ENCODE measurements around the gene DAPK1. TPM values are rescaled to one million over a fixed set of nuclear protein-coding genes. Genes with fewer than 3 reads are reported as not detected.

Gene DAPK1
- total RNA-seq, 4 donors from 2014 or later: 5.4 to 13.4 (median 9.8) TPM

DNA sequence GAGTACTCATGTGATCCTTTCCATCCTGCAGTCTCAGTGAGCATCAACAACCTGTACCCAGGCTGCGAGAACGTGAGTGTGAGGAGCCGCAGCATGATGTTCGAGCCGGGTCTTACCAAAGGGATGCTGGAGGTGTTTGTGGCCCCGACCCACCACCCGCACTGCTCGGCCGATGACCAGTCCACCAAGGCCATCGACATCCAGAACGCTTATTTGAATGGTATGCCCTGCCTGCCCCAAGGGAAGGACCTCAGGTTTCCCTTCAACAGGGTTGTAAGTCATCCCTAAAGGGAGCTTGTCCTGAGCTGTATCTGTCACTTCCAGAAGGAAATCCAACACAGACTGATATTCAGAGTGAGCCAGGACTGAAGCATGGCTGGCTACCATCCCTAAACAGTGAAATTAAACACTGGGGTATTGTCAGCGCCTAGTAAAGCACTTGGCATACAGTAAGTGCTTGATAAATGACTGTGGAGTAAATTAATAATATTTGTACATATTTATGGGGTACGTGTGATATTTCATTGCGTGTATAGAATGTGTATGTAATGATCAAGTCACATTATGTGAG lies 188.9 kb downstream of the DAPK1 start:
- H3K4me1 ChIP-seq: peaks cover 8% of the 10 kb centered on the region
- peaks cover 3% of the 10 kb centered on the region for H3K36me3 ChIP-seq
- no peak for DNase-seq (ENCODE audit: low spot score in 2 of 2)
- H3K4me3 ChIP-seq: no peak overlapping the region
- peak overlapping the region; percentile 47 for H3K27ac ChIP-seq
- H3K27me3 ChIP-seq: no peaks in the 10 kb centered on the region
- no peak for TF ChIP-seq POLR2AphosphoS5 (IDR thresholded peaks at IDR 0.05)
- TF ChIP-seq EP300 (IDR thresholded peaks at IDR 0.05): no peak
- TF ChIP-seq, protein P1, sequence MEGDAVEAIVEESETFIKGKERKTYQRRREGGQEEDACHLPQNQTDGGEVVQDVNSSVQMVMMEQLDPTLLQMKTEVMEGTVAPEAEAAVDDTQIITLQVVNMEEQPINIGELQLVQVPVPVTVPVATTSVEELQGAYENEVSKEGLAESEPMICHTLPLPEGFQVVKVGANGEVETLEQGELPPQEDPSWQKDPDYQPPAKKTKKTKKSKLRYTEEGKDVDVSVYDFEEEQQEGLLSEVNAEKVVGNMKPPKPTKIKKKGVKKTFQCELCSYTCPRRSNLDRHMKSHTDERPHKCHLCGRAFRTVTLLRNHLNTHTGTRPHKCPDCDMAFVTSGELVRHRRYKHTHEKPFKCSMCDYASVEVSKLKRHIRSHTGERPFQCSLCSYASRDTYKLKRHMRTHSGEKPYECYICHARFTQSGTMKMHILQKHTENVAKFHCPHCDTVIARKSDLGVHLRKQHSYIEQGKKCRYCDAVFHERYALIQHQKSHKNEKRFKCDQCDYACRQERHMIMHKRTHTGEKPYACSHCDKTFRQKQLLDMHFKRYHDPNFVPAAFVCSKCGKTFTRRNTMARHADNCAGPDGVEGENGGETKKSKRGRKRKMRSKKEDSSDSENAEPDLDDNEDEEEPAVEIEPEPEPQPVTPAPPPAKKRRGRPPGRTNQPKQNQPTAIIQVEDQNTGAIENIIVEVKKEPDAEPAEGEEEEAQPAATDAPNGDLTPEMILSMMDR (IDR thresholded peaks at IDR 0.05): no peak
- TF ChIP-seq POLR2A (IDR thresholded peaks at IDR 0.05): no peak
- 88% methylated on average over 3 of the region's 14 CpGs for WGBS
- H3K9me3 ChIP-seq: no peaks in the 10 kb centered on the region

DNA sequence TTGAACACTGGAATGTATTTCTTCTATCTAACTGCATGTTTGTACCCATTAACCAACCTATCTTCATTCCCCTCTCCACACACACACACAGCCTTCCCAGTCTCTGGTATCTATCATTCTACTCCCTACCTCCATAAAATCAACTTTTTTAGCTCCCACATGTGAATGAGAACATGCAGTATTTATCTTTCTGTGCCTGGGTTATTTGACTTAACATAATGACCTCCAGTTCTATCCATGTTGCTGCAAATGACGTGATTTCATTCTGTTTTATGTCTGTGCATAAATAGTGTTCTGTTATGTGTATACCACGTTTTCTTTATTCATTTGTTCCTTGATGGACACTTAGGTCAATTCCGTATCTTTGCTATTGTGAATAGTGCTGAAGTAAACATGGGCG lies 189.5 kb downstream of the DAPK1 start:
- Histone ChIP-seq H3K36me3 (no peaks in the 10 kb centered on the region), H3K9me3 (no peaks in the 10 kb centered on the region), H3K27ac (no peak overlapping the region), H3K4me3 (no peak overlapping the region), H3K4me1 (peaks cover 8% of the 10 kb centered on the region), H3K27me3 (no peaks in the 10 kb centered on the region)
- WGBS: 80% methylated on average over 4 of the region's 4 CpGs
- no peak for DNase-seq (ENCODE audit: low spot score in 2 of 2)
- TF ChIP-seq EP300 (IDR thresholded peaks at IDR 0.05): no peak
- TF ChIP-seq, protein P1 (IDR thresholded peaks at IDR 0.05): no peak

DNA sequence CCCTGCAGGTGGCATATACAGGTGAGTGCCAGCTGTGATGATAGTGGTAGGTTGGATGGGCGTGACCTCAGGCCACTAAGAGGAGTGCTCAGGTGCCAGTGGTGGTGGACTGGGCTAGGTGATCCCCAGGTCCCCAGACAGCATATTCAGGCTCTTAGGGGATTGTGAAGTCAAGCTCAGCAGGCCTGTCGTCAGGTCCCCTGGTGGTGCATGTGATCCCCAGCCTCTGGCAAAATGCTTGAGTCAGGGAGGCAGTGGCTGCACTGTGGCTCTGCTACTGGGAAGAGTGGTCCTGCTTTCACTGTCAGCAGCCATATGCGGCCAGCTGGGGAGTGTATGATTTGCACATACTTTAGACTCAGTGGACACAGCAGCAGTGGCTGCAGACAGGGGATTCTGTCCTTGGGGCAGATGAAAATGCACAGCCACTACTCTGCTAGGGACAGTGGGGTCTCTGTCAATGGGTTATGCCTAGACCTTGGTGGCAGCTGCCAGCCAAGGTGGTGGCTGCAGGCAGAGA lies 196.6 kb downstream of the DAPK1 start:
- Histone ChIP-seq H3K27ac (no peak overlapping the region), H3K9me3 (no peaks in the 10 kb centered on the region), H3K4me3 (no peak overlapping the region), H3K36me3 (peaks cover 12% of the 10 kb centered on the region), H3K27me3 (no peaks in the 10 kb centered on the region), H3K4me1 (no peaks in the 10 kb centered on the region)
- no peak for DNase-seq (ENCODE audit: low spot score in 2 of 2)
- no peak for TF ChIP-seq POLR2A (IDR thresholded peaks at IDR 0.05)
- no peak for TF ChIP-seq EP300 (IDR thresholded peaks at IDR 0.05)
- TF ChIP-seq, protein P1 (IDR thresholded peaks at IDR 0.05): no peak
- TF ChIP-seq POLR2AphosphoS5 (IDR thresholded peaks at IDR 0.05): no peak
- WGBS: 90% methylated on average over 2 of the region's 3 CpGs

DNA sequence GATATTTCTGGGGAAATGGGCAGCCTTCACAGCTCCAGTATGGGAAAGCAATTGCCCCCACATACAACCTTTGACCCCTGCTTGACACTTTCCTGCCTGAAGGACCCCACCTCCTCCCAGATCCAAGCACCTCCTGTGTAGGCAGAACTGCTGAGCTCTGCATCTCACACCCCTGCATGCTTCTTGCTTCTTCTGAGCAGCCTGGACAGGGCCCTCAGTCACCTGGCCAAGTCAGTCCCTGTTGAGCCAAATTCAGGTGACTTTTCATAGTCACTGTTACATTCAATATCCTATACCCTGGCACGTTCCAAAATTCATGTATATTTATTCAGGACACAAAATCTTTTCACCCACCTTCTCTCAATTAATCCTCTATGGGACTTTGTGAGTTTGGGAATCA lies 197.9 kb downstream of the DAPK1 start:
- DNase-seq (ENCODE audit: low spot score in 2 of 2): no peak
- H3K27ac ChIP-seq: no peak overlapping the region
- 67% methylated on average over 1 of the region's 1 CpG for WGBS
- H3K4me1 ChIP-seq: no peaks in the 10 kb centered on the region
- H3K36me3 ChIP-seq: peaks cover 12% of the 10 kb centered on the region
- no peak overlapping the region for H3K4me3 ChIP-seq
- no peaks in the 10 kb centered on the region for H3K27me3 ChIP-seq
- no peaks in the 10 kb centered on the region for H3K9me3 ChIP-seq
- no peak for TF ChIP-seq EP300 (IDR thresholded peaks at IDR 0.05)
- TF ChIP-seq POLR2A (IDR thresholded peaks at IDR 0.05): no peak
- TF ChIP-seq, protein P1 (IDR thresholded peaks at IDR 0.05): no peak
- TF ChIP-seq POLR2AphosphoS5 (IDR thresholded peaks at IDR 0.05): no peak

DNA sequence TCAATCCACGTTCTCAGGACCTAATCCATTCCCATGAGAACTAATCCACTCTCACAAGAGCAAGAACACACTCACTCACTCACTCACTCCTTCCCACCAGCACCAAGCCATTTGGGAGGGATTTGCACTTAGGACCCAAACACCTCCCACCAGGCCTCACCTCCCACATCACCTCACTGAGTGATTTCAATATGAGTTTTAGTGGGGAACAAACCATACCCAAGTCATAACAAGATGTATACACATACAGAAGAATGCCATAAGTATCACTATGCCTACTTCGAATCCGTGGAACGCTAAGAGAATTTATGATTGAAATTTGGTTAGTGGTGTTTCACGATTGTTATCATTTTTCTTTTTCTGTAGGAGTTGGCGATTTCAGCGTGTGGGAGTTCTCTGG lies 199.0 kb downstream of the DAPK1 start:
- H3K36me3 ChIP-seq: peaks cover 12% of the 10 kb centered on the region
- H3K4me3 ChIP-seq: no peak overlapping the region
- TF ChIP-seq EP300 (IDR thresholded peaks at IDR 0.05): no peak
- TF ChIP-seq, protein P1 (IDR thresholded peaks at IDR 0.05): no peak
- no peak for TF ChIP-seq POLR2AphosphoS5 (IDR thresholded peaks at IDR 0.05)
- no peak for TF ChIP-seq POLR2A (IDR thresholded peaks at IDR 0.05)
- no peaks in the 10 kb centered on the region for H3K27me3 ChIP-seq
- H3K9me3 ChIP-seq: no peaks in the 10 kb centered on the region
- H3K4me1 ChIP-seq: no peaks in the 10 kb centered on the region
- no peak for DNase-seq (ENCODE audit: low spot score in 2 of 2)
- WGBS: 83% methylated on average over 7 of the region's 7 CpGs
- no peak overlapping the region for H3K27ac ChIP-seq

All from suprapubic skin (tissue), 4 donors.